Left renal cortex interstitium (tissue), 4 donors: ENCODE measurements around the gene APBA2. TPM values are rescaled to one million over a fixed set of nuclear protein-coding genes. Genes with fewer than 3 reads are reported as not detected.
A peak's percentile ranks its signal among the peaks of the same experiment; 100 is the strongest.

Experiments
- DNase-seq, 4 donors: peaks; one replicate each; pipeline ENCODE4 v3.0.0-alpha.2; 2013; ENCODE audit warnings: low read depth in 4 of 4, low spot score in 2 of 4, missing footprints in 1 of 4
- polyA plus RNA-seq, 4 donors: library from polyadenylated mRNA; unstranded; fragments of 120-200 nt; gene quantifications; one replicate each; pipeline ENCODE4 v1.2.1, GENCODE V29; 2013; ENCODE audit not compliant: insufficient read length in 4 of 4

The APBA2 gene
- polyA plus RNA-seq, 4 donors = 11.7 to 19.3 (median 15.1) TPM

GRCh38 chr15:28914046-28914445 lies 28.3 kb downstream of the APBA2 start:
- DNase-seq = no peak

- DNase-seq = no peak
Observed at GRCh38 chr15:28914483-28915023, 28.8 kb downstream of the APBA2 start.

- DNase-seq = no peak
Observed at GRCh38 chr15:28915041-28915810, 29.5 kb downstream of the APBA2 start.

- DNase-seq = no peak
Observed at GRCh38 chr15:28915935-28916334, 30.2 kb downstream of the APBA2 start.

GRCh38 chr15:28917791-28918140 lies 32.0 kb downstream of the APBA2 start:
- DNase-seq = no peak

- DNase-seq = no peak
Observed at GRCh38 chr15:28918141-28918983, 32.6 kb downstream of the APBA2 start.

GRCh38 chr15:28919201-28919635 lies 33.4 kb downstream of the APBA2 start:
- peak in 1 of 4 donors; percentile 41 for DNase-seq

GRCh38 chr15:28919679-28920655 lies 34.2 kb downstream of the APBA2 start:
- DNase-seq = no peak

- no peak for DNase-seq
Observed at GRCh38 chr15:28920781-28921331, 35.1 kb downstream of the APBA2 start.

- no peak for DNase-seq
Observed at GRCh38 chr15:28921336-28921735, 35.6 kb downstream of the APBA2 start.

GRCh38 chr15:28921919-28922706 lies 36.3 kb downstream of the APBA2 start:
- DNase-seq = no peak

GRCh38 chr15:28922707-28923012 lies 36.9 kb downstream of the APBA2 start:
- DNase-seq = no peak

- no peak for DNase-seq
Observed at GRCh38 chr15:28923726-28924280, 38.0 kb downstream of the APBA2 start.

GRCh38 chr15:28927043-28927442 lies 41.3 kb downstream of the APBA2 start:
- DNase-seq = no peak

- no peak for DNase-seq
Observed at GRCh38 chr15:28929200-28929599, 43.4 kb downstream of the APBA2 start.

GRCh38 chr15:28930011-28930410 lies 44.2 kb downstream of the APBA2 start:
- DNase-seq = no peak

- DNase-seq = no peak
Observed at GRCh38 chr15:28930476-28931291, 44.9 kb downstream of the APBA2 start.

GRCh38 chr15:28931828-28932227 lies 46.1 kb downstream of the APBA2 start:
- no peak for DNase-seq
